Osteocyte (in vitro differentiated cells): Measurements from ENCODE around the gene PCDH15. TPM values are rescaled to one million over a fixed set of nuclear protein-coding genes. Genes with fewer than 3 reads are reported as not detected.

Experiments
- DNase-seq: peaks from one replicate; pipeline ENCODE4 v3.0.0; 2021; ENCODE audit warnings: mixed read lengths; ENCODE audit not compliant: unreplicated experiment; ENCODE audit errors: extremely low spot score
- H3K27ac Mint-ChIP-seq: one replicate; pipeline ENCODE4 v1.8.0; 2021; ENCODE audit warnings: mild to moderate bottlenecking, mixed read lengths; ENCODE audit not compliant: unreplicated experiment
- H3K27me3 Mint-ChIP-seq: one replicate; pipeline ENCODE4 v1.8.0; 2021; ENCODE audit warnings: mixed read lengths; ENCODE audit not compliant: unreplicated experiment
- H3K36me3 Mint-ChIP-seq: one replicate; pipeline ENCODE4 v1.8.0; 2021; ENCODE audit warnings: mixed read lengths; ENCODE audit not compliant: unreplicated experiment
- H3K4me1 Mint-ChIP-seq: one replicate; pipeline ENCODE4 v1.8.0; 2021; ENCODE audit warnings: mixed read lengths; ENCODE audit not compliant: unreplicated experiment
- H3K4me3 Mint-ChIP-seq: one replicate; pipeline ENCODE4 v1.8.0; 2021; ENCODE audit warnings: mild to moderate bottlenecking, moderate library complexity, mixed read lengths; ENCODE audit not compliant: unreplicated experiment
- H3K9me3 Mint-ChIP-seq: one replicate; pipeline ENCODE4 v1.8.0; 2021; ENCODE audit warnings: mixed read lengths; ENCODE audit not compliant: unreplicated experiment
- CTCF ChIP-seq: fragments of 200-600 bp; sonication (generic); IDR thresholded peaks from 2 replicates; pipeline ENCODE4 v1.5.0; 2021; ENCODE audit warnings: antibody characterized with exemption, mild to moderate bottlenecking, moderate library complexity
- total RNA-seq: library from RNA; stranded (reverse); gene quantifications from 2 replicates; pipeline ENCODE4 v1.2.1, GENCODE V29; 2021

The PCDH15 gene
- total RNA-seq, 1 donor from 2014 or later = 2.6 TPM

GRCh38 chr10:54485971-54486370 lies 315.1 kb downstream of the PCDH15 start:
- no peaks in the 10 kb centered on the region for H3K9me3 Mint-ChIP-seq
- no peak for TF ChIP-seq CTCF
- H3K36me3 Mint-ChIP-seq = no peaks in the 10 kb centered on the region
- no peak for DNase-seq
- H3K4me1 Mint-ChIP-seq = no peaks in the 10 kb centered on the region
- H3K27ac Mint-ChIP-seq = no peak overlapping the region
- H3K27me3 Mint-ChIP-seq = peaks cover 3% of the 10 kb centered on the region
- no peak overlapping the region for H3K4me3 Mint-ChIP-seq

GRCh38 chr10:54484186-54484585 lies 316.8 kb downstream of the PCDH15 start:
- Mint-ChIP-seq H3K4me1 (no peaks in the 10 kb centered on the region), H3K4me3 (no peak overlapping the region), H3K27ac (no peak overlapping the region), H3K9me3 (no peaks in the 10 kb centered on the region), H3K36me3 (no peaks in the 10 kb centered on the region), H3K27me3 (peaks cover 3% of the 10 kb centered on the region)
- no peak for DNase-seq
- no peak for TF ChIP-seq CTCF

- no peak overlapping the region for H3K27ac Mint-ChIP-seq
- H3K4me3 Mint-ChIP-seq = no peak overlapping the region
- no peaks in the 10 kb centered on the region for H3K36me3 Mint-ChIP-seq
These were observed 322.4 kb downstream of the PCDH15 start for GRCh38 chr10:54478601-54479000.

GRCh38 chr10:54477738-54478137 lies 323.3 kb downstream of the PCDH15 start:
- Mint-ChIP-seq H3K4me1 (no peaks in the 10 kb centered on the region), H3K27me3 (no peaks in the 10 kb centered on the region), H3K36me3 (no peaks in the 10 kb centered on the region), H3K27ac (no peak overlapping the region), H3K9me3 (no peaks in the 10 kb centered on the region), H3K4me3 (no peak overlapping the region)
- no peak for TF ChIP-seq CTCF
- DNase-seq = no peak

More at GRCh38 chr10:54478601-54479000, 322.4 kb downstream of the PCDH15 start:
- no peak for TF ChIP-seq CTCF
- no peak for DNase-seq
- Mint-ChIP-seq H3K4me1 (no peaks in the 10 kb centered on the region), H3K27me3 (no peaks in the 10 kb centered on the region), H3K9me3 (no peaks in the 10 kb centered on the region)

- no peak for TF ChIP-seq CTCF
- Mint-ChIP-seq H3K9me3 (no peaks in the 10 kb centered on the region), H3K36me3 (no peaks in the 10 kb centered on the region), H3K4me3 (no peak overlapping the region), H3K27ac (no peak overlapping the region), H3K4me1 (no peaks in the 10 kb centered on the region), H3K27me3 (no peaks in the 10 kb centered on the region)
- no peak for DNase-seq
These were observed 330.8 kb downstream of the PCDH15 start for GRCh38 chr10:54470324-54470631.
